ENCODE data around the gene IQSEC1. TPM values are rescaled to one million over a fixed set of nuclear protein-coding genes. Genes with fewer than 3 reads are reported as not detected.

The IQSEC1 gene
- total and polyA plus RNA-seq, 7 donors: 2.5 to 39.1 (median 23.9) TPM

GRCh38 chr3:13042715-13043271, 30.4 kb downstream of the IQSEC1 start:
- Histone ChIP-seq H3K9me3 (no peaks in the 10 kb centered on the region), H3K36me3 (no peaks in the 10 kb centered on the region), H3K4me3 (no peak overlapping the region), H3K4me1 (no peaks in the 10 kb centered on the region), H3K27ac (no peak overlapping the region), H3K27me3 (no peaks in the 10 kb centered on the region)
- DNase-seq: no peak
- intact Hi-C loops (cut with DNase I): no loop called here
- 83 to 85% methylated on average over 20 of the region's 20 CpGs for WGBS, 2 donors
- no peak for TF ChIP-seq POLR2A (IDR thresholded peaks at IDR 0.05)
- no peak for TF ChIP-seq CTCF (IDR thresholded peaks at IDR 0.05)
- no peak for TF ChIP-seq EP300 (IDR thresholded peaks at IDR 0.05)
- no peak for TF ChIP-seq POLR2AphosphoS5 (IDR thresholded peaks at IDR 0.05)

- Histone ChIP-seq H3K27me3 (no peaks in the 10 kb centered on the region), H3K36me3 (no peaks in the 10 kb centered on the region), H3K27ac (no peak overlapping the region), H3K9me3 (no peaks in the 10 kb centered on the region), H3K4me1 (no peaks in the 10 kb centered on the region), H3K4me3 (no peak overlapping the region)
- 70 to 80% methylated on average over 25 of the region's 25 CpGs for whole genome bisulfite sequencing, 2 donors
- no peak for TF ChIP-seq CTCF (IDR thresholded peaks at IDR 0.05)
- no peak for TF ChIP-seq EP300 (IDR thresholded peaks at IDR 0.05)
- TF ChIP-seq POLR2A (IDR thresholded peaks at IDR 0.05): no peak
- no peak for TF ChIP-seq POLR2AphosphoS5 (IDR thresholded peaks at IDR 0.05)
- intact Hi-C loops (cut with DNase I): no loop called here
- no peak for DNase-seq
Measured at GRCh38 chr3:13042127-13042701, 31.0 kb downstream of the IQSEC1 start.

GRCh38 chr3:13041113-13041776, 32.0 kb downstream of the IQSEC1 start:
- TF ChIP-seq EP300 (IDR thresholded peaks at IDR 0.05): no peak
- TF ChIP-seq POLR2AphosphoS5 (IDR thresholded peaks at IDR 0.05): no peak
- no peak for TF ChIP-seq POLR2A (IDR thresholded peaks at IDR 0.05)
- TF ChIP-seq CTCF (IDR thresholded peaks at IDR 0.05): no peak
- Histone ChIP-seq H3K27ac (no peak overlapping the region), H3K36me3 (no peaks in the 10 kb centered on the region), H3K27me3 (no peaks in the 10 kb centered on the region), H3K4me3 (no peak overlapping the region), H3K9me3 (no peaks in the 10 kb centered on the region), H3K4me1 (no peaks in the 10 kb centered on the region)
- DNase-seq: no peak
- intact Hi-C loops (cut with DNase I): no loop called here
- 77 to 79% methylated on average over 26 of the region's 26 CpGs for WGBS, 2 donors

- H3K36me3 ChIP-seq: no peaks in the 10 kb centered on the region
- intact Hi-C loops (cut with DNase I): no loop called here
- no peaks in the 10 kb centered on the region for H3K27me3 ChIP-seq
- H3K27ac ChIP-seq: no peak overlapping the region
- H3K4me3 ChIP-seq: no peak overlapping the region
- no peaks in the 10 kb centered on the region for H3K9me3 ChIP-seq
- DNase-seq: no peak
- no peaks in the 10 kb centered on the region for H3K4me1 ChIP-seq
- 62 to 65% methylated on average over 12 of the region's 12 CpGs for WGBS, 2 donors
- no peak for TF ChIP-seq CTCF (IDR thresholded peaks at IDR 0.05)
- TF ChIP-seq EP300 (IDR thresholded peaks at IDR 0.05): no peak
- TF ChIP-seq POLR2AphosphoS5 (IDR thresholded peaks at IDR 0.05): no peak
- TF ChIP-seq POLR2A (IDR thresholded peaks at IDR 0.05): no peak
Measured at GRCh38 chr3:13040361-13041074, 32.7 kb downstream of the IQSEC1 start.

Measured in sigmoid colon (tissue), 7 donors.